ENCODE measurements around the gene ZCCHC14.
"Not testable (repeated sequence)": the region's sequence is repeated elsewhere in the genome, so short reads cannot be mapped to it uniquely, and the experiment has no call there.

The ZCCHC14 gene

GRCh38 chr16:87524407-87524806 is 31.6 kb upstream of the ZCCHC14 start:
- no peak for DNase-seq (ENCODE audit: low spot score)
- no peak for FAIRE-seq

DNA sequence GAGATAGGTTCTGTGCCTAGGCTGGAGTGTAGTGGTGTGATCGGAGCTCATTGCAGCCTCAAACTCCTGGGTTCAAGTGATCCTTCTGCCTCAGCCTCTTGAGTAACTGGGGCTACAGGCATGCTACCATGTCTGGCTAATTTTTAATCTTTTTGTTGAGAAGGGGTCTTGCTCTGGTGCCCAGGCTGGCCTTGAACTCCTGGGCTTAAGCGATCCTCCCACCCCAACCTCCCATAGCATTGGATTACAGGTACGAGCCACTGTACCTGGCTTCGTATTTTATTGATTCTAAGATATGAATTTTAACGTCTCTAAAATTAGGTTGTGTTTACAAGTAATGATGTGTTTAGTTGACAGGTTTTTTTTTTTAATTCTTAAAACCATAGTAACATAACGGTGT is 30.8 kb upstream of the ZCCHC14 start:
- DNase-seq (ENCODE audit: low spot score); FAIRE-seq: not testable (repeated sequence)

GRCh38 chr16:87521764-87522163 is 28.9 kb upstream of the ZCCHC14 start:
- DNase-seq (ENCODE audit: low spot score); FAIRE-seq: not testable (repeated sequence)

DNA sequence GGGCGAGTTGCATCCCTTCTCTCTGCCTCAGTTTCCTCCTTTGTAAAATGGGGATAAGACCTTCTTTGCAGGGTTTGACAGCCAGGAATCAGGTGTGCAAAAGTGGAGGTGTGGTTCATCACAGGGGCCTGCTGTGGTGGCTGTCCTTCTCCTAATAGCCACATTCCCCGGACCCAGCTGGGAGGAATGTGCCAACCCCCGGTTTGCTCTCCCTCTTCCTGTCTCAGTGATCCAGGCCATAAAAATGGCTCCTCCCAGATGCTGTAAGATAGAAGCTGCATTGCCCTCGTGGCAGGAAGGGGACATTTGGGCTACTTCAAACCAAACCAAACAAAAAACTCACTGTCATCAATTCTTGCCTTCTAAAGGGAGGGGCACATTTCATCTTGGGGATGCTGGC is 26.3 kb upstream of the ZCCHC14 start:
- not testable (repeated sequence) for FAIRE-seq

DNA sequence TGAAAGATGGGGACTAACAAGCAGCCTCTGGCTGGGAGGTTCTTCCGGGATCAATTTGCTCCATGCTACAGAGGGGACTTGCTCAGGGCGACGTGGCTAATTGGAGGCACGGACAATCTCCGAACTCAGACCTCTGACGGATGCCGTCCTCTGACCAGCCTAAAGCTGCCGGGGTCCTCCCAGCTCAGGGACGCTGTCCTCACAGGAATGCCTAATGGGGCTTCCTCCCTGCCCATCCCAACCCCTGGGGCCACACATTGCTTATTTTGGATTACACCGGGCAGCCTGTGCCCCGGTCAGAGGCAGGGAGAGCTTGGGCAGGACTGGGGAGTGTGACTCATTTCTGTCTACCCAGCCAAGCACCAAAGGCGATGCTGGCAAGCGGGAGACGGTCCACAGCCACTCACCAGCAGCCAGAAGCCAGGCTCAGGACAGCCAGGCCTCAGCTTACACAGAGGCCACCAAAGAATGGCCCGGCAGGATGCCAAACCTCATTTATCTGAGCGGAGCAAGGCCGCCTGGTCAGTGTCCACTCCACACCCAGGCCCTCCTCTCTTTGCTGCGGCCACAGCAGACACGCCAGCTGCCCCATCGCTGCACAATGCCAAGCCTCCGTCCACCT is 25.7 kb upstream of the ZCCHC14 start:
- FAIRE-seq, result not testable (repeated sequence)
- DNase-seq (ENCODE audit: low spot score), result peak; percentile 25

More for the DNA sequence above, 26.3 kb upstream of the ZCCHC14 start:
- DNase-seq (ENCODE audit: low spot score), result not testable (repeated sequence)

GRCh38 chr16:87517610-87518429 is 25.0 kb upstream of the ZCCHC14 start:
- not testable (repeated sequence) for DNase-seq (ENCODE audit: low spot score); FAIRE-seq

DNA sequence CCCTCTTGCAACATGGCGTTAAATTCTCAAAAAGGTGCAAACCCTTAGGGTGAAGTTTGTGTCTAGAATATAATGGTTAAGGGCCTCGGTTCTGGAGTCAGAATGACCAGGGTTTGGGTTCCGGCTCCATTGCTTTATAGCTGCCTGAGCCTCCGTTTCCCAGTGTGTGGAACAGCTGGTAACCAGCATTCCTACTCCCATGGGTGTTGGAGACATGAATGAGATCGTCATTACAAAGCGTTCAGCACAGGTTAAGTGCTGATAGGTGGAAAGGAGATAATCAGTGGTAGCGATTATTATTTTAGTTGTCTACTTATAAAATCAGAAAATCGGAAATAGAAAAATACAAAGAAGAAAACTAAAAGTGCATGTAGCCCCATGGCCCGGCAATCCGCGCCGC is 23.5 kb upstream of the ZCCHC14 start:
- FAIRE-seq, result no peak
- DNase-seq (ENCODE audit: low spot score), result no peak

DNA sequence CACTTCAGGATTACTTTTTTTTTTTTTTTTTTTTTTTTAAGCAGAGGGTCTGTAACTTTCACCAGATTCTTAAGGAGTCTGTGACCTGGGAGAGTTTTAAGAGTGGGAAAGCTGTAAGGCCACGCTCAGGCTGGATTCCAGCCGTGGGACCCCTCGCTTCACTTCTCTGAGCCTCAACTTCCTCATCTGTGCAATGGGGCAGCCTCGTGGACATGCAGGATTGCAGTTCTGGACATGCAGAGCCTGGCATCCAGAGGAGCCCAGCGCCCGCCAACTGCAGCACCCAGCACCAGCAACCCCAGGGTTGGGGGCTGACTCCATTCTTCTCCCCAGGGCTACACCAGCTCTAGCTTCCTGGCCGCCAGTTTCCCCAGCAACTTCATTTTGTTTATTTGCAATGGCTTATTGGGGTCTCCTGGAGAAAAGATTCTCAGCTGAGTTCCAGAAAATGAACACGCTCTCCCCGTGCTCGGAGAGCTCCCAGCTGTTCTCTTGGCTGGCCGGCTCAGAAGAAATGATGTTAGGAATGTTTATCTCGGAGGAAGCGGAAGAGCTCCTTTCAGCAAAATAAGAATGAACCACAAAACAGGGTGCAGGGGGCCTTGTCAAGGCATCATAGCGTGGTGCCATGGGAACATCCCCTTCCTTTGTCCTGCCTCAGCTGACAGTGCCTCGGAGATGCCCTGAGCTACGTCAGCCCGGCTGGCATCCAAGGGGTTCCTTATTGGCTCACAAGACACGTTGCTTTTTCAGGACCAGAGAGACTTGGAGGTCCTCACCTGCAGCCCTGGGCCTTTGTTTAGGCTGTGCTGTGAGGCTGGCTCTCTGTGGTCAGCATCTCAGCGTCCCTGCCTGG is 22.9 kb upstream of the ZCCHC14 start:
- FAIRE-seq, result no peak
- no peak for DNase-seq (ENCODE audit: low spot score)

DNA sequence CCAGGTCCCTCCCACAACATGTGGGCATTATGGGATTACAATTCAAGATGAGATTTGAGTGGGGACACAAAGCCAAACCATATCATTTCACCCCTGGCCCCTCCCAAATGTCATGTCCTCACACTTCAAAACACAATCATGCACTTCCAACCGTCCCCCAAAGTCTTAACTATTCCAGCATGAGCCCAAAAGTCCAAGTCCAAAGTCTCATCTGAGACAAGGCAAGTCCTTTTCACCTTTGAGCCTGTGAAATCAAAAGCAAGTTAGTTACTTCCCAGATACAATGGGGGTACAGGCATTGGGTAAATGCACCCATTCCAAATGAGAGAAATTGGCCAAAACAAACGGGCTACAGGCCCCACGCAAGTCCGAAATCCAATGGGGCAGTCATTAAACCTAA is 17.0 kb upstream of the ZCCHC14 start:
- not testable (repeated sequence) for DNase-seq (ENCODE audit: low spot score); FAIRE-seq

- FAIRE-seq, result no peak
- DNase-seq (ENCODE audit: low spot score), result no peak
These were observed 14.7 kb upstream of the ZCCHC14 start for GRCh38 chr16:87507351-87508069.

- FAIRE-seq, result no peak
- no peak for DNase-seq (ENCODE audit: low spot score)
These were observed 13.9 kb upstream of the ZCCHC14 start for GRCh38 chr16:87506423-87507350.

GRCh38 chr16:87505834-87506233 is 13.0 kb upstream of the ZCCHC14 start:
- FAIRE-seq (no peak), DNase-seq (ENCODE audit: low spot score) (no peak)

- not testable (repeated sequence) for DNase-seq (ENCODE audit: low spot score); FAIRE-seq
These were observed 10.6 kb upstream of the ZCCHC14 start for GRCh38 chr16:87503232-87503937.

DNA sequence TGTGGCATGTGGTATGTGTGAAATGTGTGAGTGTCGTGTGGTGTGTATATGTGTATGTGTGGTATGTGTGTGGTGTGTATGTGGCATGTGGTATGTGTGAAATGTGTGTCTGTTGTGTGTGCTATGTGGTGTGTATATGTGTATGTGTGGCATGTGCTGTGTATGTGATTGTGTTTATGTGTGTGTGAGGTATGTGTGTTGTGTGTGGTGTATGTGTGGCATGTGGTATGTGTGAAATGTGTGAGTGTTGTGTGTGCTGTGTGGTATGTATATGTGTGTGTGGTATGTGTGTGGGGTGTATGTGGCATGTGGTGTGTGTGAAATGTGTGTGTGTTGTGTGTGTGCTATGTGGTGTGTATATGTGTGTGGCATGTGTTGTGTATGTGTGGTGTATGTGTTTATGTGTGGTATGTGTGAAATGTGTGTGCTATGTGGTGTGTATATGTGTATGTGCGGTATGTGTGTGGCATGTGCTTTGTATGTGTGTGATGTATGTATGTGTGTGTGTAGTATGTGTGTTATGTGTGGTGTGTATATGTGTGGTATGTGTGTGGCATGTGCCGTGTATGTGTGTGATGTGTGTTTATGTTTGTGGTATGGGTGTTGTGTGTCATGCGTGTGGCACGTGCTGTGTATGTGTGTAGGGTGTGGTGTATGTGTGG is 9.6 kb upstream of the ZCCHC14 start:
- FAIRE-seq (no peak), DNase-seq (ENCODE audit: low spot score) (no peak)

DNA sequence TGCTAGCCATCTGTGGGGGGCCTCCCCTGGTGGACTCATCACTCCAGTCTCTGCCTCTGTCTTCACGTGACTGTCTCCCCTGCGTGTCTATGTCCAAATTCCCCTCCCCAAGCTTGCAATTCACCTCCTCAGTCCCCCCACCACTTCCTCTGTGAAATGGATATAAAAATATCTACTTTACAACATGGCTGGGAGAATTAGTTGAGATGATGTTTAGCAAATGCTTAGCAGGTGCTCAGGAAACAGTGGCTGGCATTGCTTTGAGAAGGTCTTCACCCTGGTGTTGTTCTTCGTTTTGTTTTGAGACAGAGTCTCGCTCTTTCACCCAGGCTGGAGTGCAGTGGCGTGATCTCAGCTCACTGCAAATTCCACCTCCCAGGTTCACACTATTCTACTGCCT is 8.3 kb upstream of the ZCCHC14 start:
- no peak for FAIRE-seq

GRCh38 chr16:87499189-87499486 is 6.3 kb upstream of the ZCCHC14 start:
- FAIRE-seq, result no peak

More for the DNA sequence above, 8.3 kb upstream of the ZCCHC14 start:
- DNase-seq (ENCODE audit: low spot score), result no peak

GRCh38 chr16:87498324-87499188 is 5.7 kb upstream of the ZCCHC14 start:
- DNase-seq (ENCODE audit: low spot score) (no peak), FAIRE-seq (no peak)

More at GRCh38 chr16:87499189-87499486, 6.3 kb upstream of the ZCCHC14 start:
- peak; percentile 31 for DNase-seq (ENCODE audit: low spot score)

- FAIRE-seq; DNase-seq (ENCODE audit: low spot score): not testable (repeated sequence)
These were observed 5.0 kb upstream of the ZCCHC14 start for GRCh38 chr16:87497767-87498290.

All from RCC 7860 (cell line).